HL-60 (cell line): ENCODE measurements around the gene AQP12A.

ENCODE experiments used
- CTCF ChIP-seq: IDR thresholded peaks from one replicate; pipeline ENCODE4 v1.5.1; 2011; ENCODE audit warnings: low read length, control low read depth, inconsistent platforms; ENCODE audit not compliant: insufficient read depth
- GABPA ChIP-seq: IDR thresholded peaks from 2 replicates; pipeline ENCODE4 v1.6.1; 2012; ENCODE audit warnings: low read depth
- POLR2AphosphoS5 ChIP-seq: IDR thresholded peaks from 2 replicates; pipeline ENCODE4 v1.6.1; 2012; ENCODE audit warnings: low read depth
- REST ChIP-seq: IDR thresholded peaks from 2 replicates; pipeline ENCODE4 v1.6.1; 2012; ENCODE audit warnings: low read depth; ENCODE audit not compliant: insufficient replicate concordance
- SPI1 ChIP-seq: IDR thresholded peaks from 2 replicates; pipeline ENCODE4 v1.6.1; 2012; ENCODE audit warnings: low read depth, mild to moderate bottlenecking, borderline replicate concordance

GRCh38 chr2:240708457-240708856 is 16.8 kb downstream of the AQP12A start:
- TF ChIP-seq CTCF (no peak), POLR2AphosphoS5 (no peak), GABPA (no peak), REST (no peak), SPI1 (no peak)
